H1 (cell line): Measurements from ENCODE around the gene ANKRD11. TPM values are rescaled to one million over a fixed set of nuclear protein-coding genes. Genes with fewer than 3 reads are reported as not detected.

Experiments
- CTCF ChIA-PET: fragments of 300-600 bp; sonication (Branson Sonifier 250); formaldehyde crosslinking; loops from one replicate; lab custom pipeline; 2021; ENCODE audit not compliant: partially characterized antibody; lab: Charles Lee
- POLR2A ChIA-PET: fragments of 300-600 bp; sonication (Branson Sonifier 250); formaldehyde crosslinking; loops from one replicate; lab custom pipeline; 2021; ENCODE audit warnings: inconsistent platforms; ENCODE audit not compliant: partially characterized antibody; lab: Charles Lee
- DNase-seq, 2 experiments: peaks; one replicate each; pipeline versions ENCODE4 v3.0.0 to v3.0.0-alpha.2; 2010 to 2022; ENCODE audit warnings: low spot score in 2 of 2, low read depth in 1 of 2, mixed read lengths in 1 of 2
- FAIRE-seq: peaks from 2 replicates; lab custom pipeline; 2011; peaks lifted over from hg19 to GRCh38; lab: Jason Lieb, UNC
- H2AFZ ChIP-seq: 2 replicates; pipeline ENCODE4 v1.8.1; 2012; ENCODE audit warnings: low read length, inconsistent platforms
- H2AK5ac ChIP-seq: 2 replicates; pipeline ENCODE4 v1.6.1; 2013; ENCODE audit warnings: low read depth, low read length
- H2BK120ac ChIP-seq: replicated peaks from 2 replicates; pipeline ENCODE3; 2013; ENCODE audit warnings: low read depth, low read length, inconsistent platforms
- H2BK12ac ChIP-seq: 2 replicates; pipeline ENCODE4 v1.6.1; 2013; ENCODE audit warnings: low read depth, low read length
- H2BK15ac ChIP-seq: 2 replicates; pipeline ENCODE4 v1.6.1; 2013; ENCODE audit warnings: low read length
- H2BK20ac ChIP-seq: 2 replicates; pipeline ENCODE4 v1.6.1; 2013; ENCODE audit warnings: low read length
- H2BK5ac ChIP-seq: 2 replicates; pipeline ENCODE4 v1.6.1; 2013; ENCODE audit warnings: low read depth, low read length
- H3K14ac ChIP-seq: 2 replicates; pipeline ENCODE4 v1.6.1; 2013; ENCODE audit warnings: inconsistent platforms; ENCODE audit not compliant: insufficient read length
- H3K18ac ChIP-seq: 2 replicates; pipeline ENCODE4 v1.6.1; 2013; ENCODE audit warnings: low read length; ENCODE audit errors: extremely low read depth
- H3K23ac ChIP-seq: 2 replicates; pipeline ENCODE4 v1.6.1; 2013; ENCODE audit warnings: inconsistent platforms; ENCODE audit not compliant: insufficient read length
- H3K23me2 ChIP-seq: 2 replicates; pipeline ENCODE4 v1.6.1; 2013; ENCODE audit warnings: low read depth, low read length
- H3K27ac ChIP-seq: 2 replicates; pipeline ENCODE4 v1.6.1; 2011; ENCODE audit warnings: low read depth, low read length, inconsistent platforms
- H3K27me3 ChIP-seq, 4 experiments: replicated peaks in 1 of 4; 1 replicate in 1 of 4; 2 replicates in 3 of 4; pipeline versions ENCODE4 v1.6.1 to v1.8.1; 2011 to 2013; ENCODE audit warnings: low read length in 3 of 4, mild to moderate bottlenecking in 3 of 4, inconsistent platforms in 2 of 4, mixed read lengths in 2 of 4, moderate library complexity in 1 of 4; ENCODE audit not compliant: control insufficient read depth in 3 of 4, insufficient read depth in 3 of 4; ENCODE audit errors: extremely low read depth in 1 of 4
- H3K36me3 ChIP-seq, 4 experiments: 2 replicates each; pipeline versions ENCODE4 v1.6.1 to v1.8.1; 2011 to 2013; ENCODE audit warnings: mild to moderate bottlenecking in 4 of 4, low read length in 3 of 4, moderate library complexity in 2 of 4, control low read depth in 1 of 4, inconsistent platforms in 1 of 4; ENCODE audit not compliant: insufficient read depth in 4 of 4, control insufficient read depth in 2 of 4
- H3K4ac ChIP-seq: replicated peaks from 2 replicates; pipeline ENCODE3; 2013; ENCODE audit warnings: low read length, low read depth, mixed read lengths, inconsistent platforms; ENCODE audit not compliant: insufficient read length
- H3K4me1 ChIP-seq, 4 experiments: replicated peaks in 1 of 4; 1 replicate in 1 of 4; 2 replicates in 3 of 4; pipeline versions ENCODE4 v1.6.1 to v1.8.1; 2011 to 2013; ENCODE audit warnings: low read length in 3 of 4, inconsistent platforms in 2 of 4, mixed read lengths in 1 of 4; ENCODE audit not compliant: insufficient read depth in 4 of 4, control insufficient read depth in 3 of 4
- H3K4me2 ChIP-seq, 2 experiments: 2 replicates each; pipeline versions ENCODE4 v1.6.1 to v1.8.1; 2011 to 2013; ENCODE audit warnings: low read depth in 2 of 2, low read length in 2 of 2, control low read depth in 1 of 2, inconsistent platforms in 1 of 2, mild to moderate bottlenecking in 1 of 2; ENCODE audit not compliant: insufficient read depth in 1 of 2
- H3K4me3 ChIP-seq, 4 experiments: fragments of 200-600, 300-600 bp in 1 of 4; sonication (generic), shearing (Covaris generic), sonication (Bioruptor Twin) in 1 of 4; 2 replicates each; pipeline versions ENCODE4 v1.5.1 to v1.8.1; 2011 to 2016; ENCODE audit warnings: low read length in 4 of 4, low read depth in 3 of 4, control low read depth in 2 of 4, inconsistent platforms in 2 of 4, mild to moderate bottlenecking in 2 of 4, mixed read lengths in 1 of 4, moderate library complexity in 1 of 4; ENCODE audit not compliant: insufficient read depth in 2 of 4; ENCODE audit errors: extremely low read depth in 1 of 4
- H3K56ac ChIP-seq: replicated peaks from 2 replicates; pipeline ENCODE3; 2013; ENCODE audit warnings: low read depth, mild to moderate bottlenecking, mixed read lengths, low read length, inconsistent platforms; ENCODE audit not compliant: insufficient read length
- H3K79me1 ChIP-seq: 2 replicates; pipeline ENCODE4 v1.6.1; 2013; ENCODE audit warnings: low read depth, low read length, control low read depth
- H3K79me2 ChIP-seq, 2 experiments: 2 replicates each; pipeline versions ENCODE4 v1.6.1 to v1.8.1; 2012 to 2013; ENCODE audit warnings: low read length in 2 of 2, mild to moderate bottlenecking in 2 of 2, inconsistent platforms in 1 of 2; ENCODE audit not compliant: insufficient read depth in 2 of 2, control insufficient read depth in 1 of 2
- H3K9ac ChIP-seq, 4 experiments: replicated peaks in 1 of 4; 1 replicate in 1 of 4; 2 replicates in 3 of 4; pipeline versions ENCODE4 v1.6.1 to v1.8.1; 2011 to 2013; ENCODE audit warnings: low read depth in 3 of 4, low read length in 3 of 4, control low read depth in 2 of 4, mild to moderate bottlenecking in 2 of 4, moderate library complexity in 2 of 4, inconsistent platforms in 1 of 4; ENCODE audit errors: extremely low read depth in 1 of 4
- H3K9me3 ChIP-seq, 2 experiments: 2 replicates each; pipeline versions ENCODE4 v1.6.1 to v1.8.1; 2012 to 2013; ENCODE audit warnings: mild to moderate bottlenecking in 2 of 2, moderate library complexity in 2 of 2, control low read depth in 1 of 2, inconsistent platforms in 1 of 2, low read depth in 1 of 2, low read length in 1 of 2, mixed read lengths in 1 of 2; ENCODE audit not compliant: insufficient read depth in 2 of 2
- H4K20me1 ChIP-seq, 2 experiments: replicated peaks in 1 of 2; 2 replicates each; pipeline versions ENCODE3 to v1.8.1; 2011 to 2013; ENCODE audit warnings: inconsistent platforms in 2 of 2, low read length in 2 of 2, mild to moderate bottlenecking in 1 of 2; ENCODE audit not compliant: insufficient read depth in 2 of 2, control insufficient read depth in 1 of 2
- H4K5ac ChIP-seq: 2 replicates; pipeline ENCODE4 v1.6.1; 2013; ENCODE audit warnings: low read length, low read depth, mixed read lengths, inconsistent platforms; ENCODE audit not compliant: insufficient read length
- H4K8ac ChIP-seq: 2 replicates; pipeline ENCODE4 v1.8.0; 2013; ENCODE audit warnings: mild to moderate bottlenecking, moderate library complexity, low read length, inconsistent platforms; ENCODE audit not compliant: insufficient read depth; ENCODE audit errors: extremely low read depth
- H4K91ac ChIP-seq: replicated peaks from 2 replicates; pipeline ENCODE3; 2013; ENCODE audit warnings: low read length, mixed read lengths, inconsistent platforms; ENCODE audit not compliant: insufficient read length
- JUND ChIP-seq: IDR thresholded peaks from 2 replicates; pipeline ENCODE4 v1.6.1; 2011; ENCODE audit warnings: mild to moderate bottlenecking, improper control_type of control experiment, low read length
- POLR2AphosphoS5 ChIP-seq: IDR thresholded peaks from 2 replicates; pipeline ENCODE4 v1.6.1; 2011; ENCODE audit warnings: low read depth, low read length
- WGBS, 2 experiments: shearing (Covaris generic) in 1 of 2; methylation state at CpG; one replicate each; pipeline versions ENCODE4 v1.1.6 to v1.1.7; 2013 to 2015; ENCODE audit warnings: low lambda C conversion rate in 2 of 2, mixed read lengths in 2 of 2, inconsistent platforms in 1 of 2, low coverage in 1 of 2, missing lambda C conversion rate in 1 of 2; ENCODE audit not compliant: insufficient replicate concordance in 2 of 2, insufficient coverage in 1 of 2, insufficient read length in 1 of 2; ENCODE audit errors: extremely low coverage in 1 of 2, missing lambda C conversion rate in 1 of 2; 5-methylcytosine and 5-hydroxymethylcytosine counted together
- polyA plus RNA-seq, 7 experiments: library from polyadenylated mRNA; depleted of rRNA in 3 of 7; stranded (reverse) in 5 of 7; unstranded in 2 of 7; fragments of >200 nt in 5 of 7; fragments of 200-250 nt in 2 of 7; gene quantifications; 1 replicate in 5 of 7; 2 replicates in 1 of 7; 4 replicates in 1 of 7; pipeline versions ENCODE4 v1.2.1 to v1.2.3, GENCODE V29; 2011 to 2013; ENCODE audit warnings: missing spikeins in 2 of 7, mixed read lengths in 2 of 7
- total RNA-seq: library from RNA; stranded (reverse); fragmentation: NEBNext Ultra II Directional; extraction: Animal tissue kit (Norgen Biotek cat#: 25700); gene quantifications from 2 replicates; pipeline ENCODE4 v1.2.1, GENCODE V29; 2021

The ANKRD11 gene
- total and polyA plus RNA-seq, 2 of the 8 experiments (the other 6 are each of a cell fraction or from before 2014, with no cell fraction given) = 46.5 to 142 TPM

DNA sequence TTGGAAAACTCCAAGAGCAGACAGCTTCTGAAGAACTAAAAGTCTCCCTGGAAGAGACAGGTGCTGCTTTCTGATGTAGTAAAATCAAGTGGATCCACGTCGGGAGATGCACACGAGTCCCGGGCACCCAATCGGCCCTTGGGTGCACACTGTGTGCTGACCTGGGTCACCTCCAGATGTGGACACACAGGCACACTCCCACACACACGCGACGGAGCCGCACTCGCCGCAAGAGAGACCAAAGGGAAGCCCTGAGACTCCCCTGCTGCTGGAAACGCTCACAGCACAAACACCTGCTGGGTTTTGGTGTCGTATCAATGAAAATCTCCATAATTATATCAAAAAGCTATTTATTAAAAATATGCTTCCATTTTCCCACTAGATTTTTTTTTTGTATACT is 94.2 kb downstream of the ANKRD11 start:
- H2BK5ac ChIP-seq = no peak overlapping the region; the same call in 1 of the 2 replicates
- no peak overlapping the region for H3K14ac ChIP-seq
- H3K4ac ChIP-seq = no peak overlapping the region
- no peak overlapping the region for H2BK120ac ChIP-seq
- H2BK20ac ChIP-seq = no peak overlapping the region
- H3K4me2 ChIP-seq = no peak overlapping the region
- CTCF ChIA-PET = interaction anchor here (0.6 to 1.2 kb wide), 8 partner anchors 14 to 48 kb away, joined by 3 to 4 read pairs (median 3); no protein-coding TSS in a partner anchor
- FAIRE-seq = no peak
- H2BK15ac ChIP-seq = no peak overlapping the region
- H3K18ac ChIP-seq = no peak overlapping the region
- 84% methylated on average over 13 of the region's 13 CpGs; no CpG with 5 or more reads in 1 of the 2 experiments for WGBS, 2 experiments
- H3K23me2 ChIP-seq = peaks cover 2% of the 10 kb centered on the region; the same call in 1 of the 2 replicates
- H3K79me2 ChIP-seq = peaks cover 21 to 90% of the 10 kb centered on the region in 2 experiments
- H3K9ac ChIP-seq = no peak overlapping the region
- H4K5ac ChIP-seq = no peak overlapping the region
- peaks cover 28% of the 10 kb centered on the region for H3K79me1 ChIP-seq
- H2BK12ac ChIP-seq = no peak overlapping the region
- H3K36me3 ChIP-seq = peaks cover 0 to 5% (median 0%) of the 10 kb centered on the region in 4 experiments; a peak in 2 of 8 replicates
- H3K56ac ChIP-seq = no peak overlapping the region
- H3K9me3 ChIP-seq = no peaks in the 10 kb centered on the region
- no peak overlapping the region for H4K8ac ChIP-seq
- H4K91ac ChIP-seq = no peak overlapping the region
- peaks cover 10 to 34% (median 24%) of the 10 kb centered on the region in 4 experiments for H3K4me1 ChIP-seq
- peaks cover 47 to 59% of the 10 kb centered on the region in 2 experiments for H4K20me1 ChIP-seq
- no peak overlapping the region for H3K23ac ChIP-seq
- no peak overlapping the region for H2AK5ac ChIP-seq
- H3K4me3 ChIP-seq = no peak overlapping the region
- H3K27ac ChIP-seq = no peak overlapping the region
- TF ChIP-seq POLR2AphosphoS5 (0 out of 2 replicates have a peak, but pooled peaks have one; percentile 33), JUND (no peak)
- TF ChIP-seq, all 59 proteins: peak for 1
- POLR2A ChIA-PET = interaction anchor here (0.6 to 1.9 kb wide), 11 partner anchors 10 to 127 kb away, joined by 3 to 8 read pairs (median 3); no protein-coding TSS in a partner anchor
- Histone ChIP-seq H3K27me3 (no peaks in the 10 kb centered on the region), H2AFZ (no peak overlapping the region)
- no peak for DNase-seq
